Erythroblast (primary cell): ENCODE data around the gene CEP104.

ENCODE experiments used
- DNase-seq, 2 experiments: peaks; one replicate each; lab custom pipeline; 2025; lab: John Stamatoyannopoulos, UW
- GATA1 ChIP-seq: IDR thresholded peaks from 2 replicates; pipeline ENCODE4 v1.6.1; 2011; ENCODE audit warnings: low read depth, mild to moderate bottlenecking, control low read depth, low read length, moderate library complexity
- POLR2A ChIP-seq: IDR thresholded peaks from 2 replicates; pipeline ENCODE4 v1.6.1; 2011; ENCODE audit warnings: mild to moderate bottlenecking, low read length

CEP104 gene

DNA sequence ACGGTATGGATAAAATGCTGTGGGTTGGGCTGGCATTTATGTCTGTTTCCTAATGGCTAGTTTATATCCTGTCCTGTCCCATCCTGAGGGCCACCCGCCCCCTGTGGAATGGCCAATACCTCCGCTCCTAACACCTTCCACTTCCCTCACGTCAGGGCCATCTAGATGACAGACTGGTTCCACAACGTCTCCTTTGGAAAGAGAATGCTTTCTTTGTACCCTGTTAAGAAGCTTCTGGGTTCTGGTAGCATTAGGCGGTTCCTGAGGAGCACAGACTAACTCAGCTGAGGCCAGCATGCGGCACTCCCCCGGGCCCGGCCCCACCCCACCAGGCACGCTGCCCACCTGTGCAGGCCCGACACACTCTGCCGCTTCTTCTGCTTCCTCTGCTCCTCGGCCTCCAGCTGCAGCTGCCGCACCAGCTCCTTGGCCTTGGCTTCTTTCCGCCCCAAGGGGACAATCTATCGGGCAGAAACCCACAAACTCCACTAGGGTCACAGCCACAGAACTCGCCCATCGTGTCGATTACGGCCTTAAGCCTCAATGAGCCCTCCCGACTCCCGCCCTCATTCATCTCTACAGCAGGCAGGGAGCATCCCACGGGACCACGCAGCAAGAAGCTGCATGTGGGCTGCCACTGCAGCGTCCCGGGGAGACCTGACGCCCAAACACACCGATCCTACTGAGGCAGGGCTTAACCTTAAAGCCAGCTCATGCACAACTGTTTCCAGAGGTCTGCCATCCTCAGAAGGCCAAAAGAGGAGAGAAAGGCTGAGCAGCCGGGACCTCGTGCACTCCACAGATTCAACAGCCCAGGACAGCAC is 73.1 kb downstream of the CEP104 start:
- no peak for DNase-seq
- no peak for TF ChIP-seq GATA1
- TF ChIP-seq POLR2A, result no peak

DNA sequence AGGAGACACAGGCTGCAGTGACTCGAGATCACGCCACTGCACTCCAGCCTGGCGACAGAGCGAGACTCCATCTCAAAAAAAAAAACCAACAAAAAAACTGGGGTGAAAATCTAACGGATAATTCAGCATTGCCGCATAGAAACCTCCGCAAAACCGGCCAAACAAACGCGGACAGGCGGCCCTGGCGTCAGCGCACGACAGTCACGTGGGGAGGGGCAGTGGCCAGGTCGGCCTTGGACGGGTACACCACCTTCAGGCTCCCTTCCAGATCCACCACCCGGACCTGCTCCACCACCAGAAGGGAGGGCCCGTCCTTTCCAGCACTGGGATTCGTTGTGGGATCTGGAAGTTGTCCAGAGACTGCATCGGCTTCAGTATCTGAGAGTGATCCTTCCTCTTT is 76.1 kb downstream of the CEP104 start:
- DNase-seq, result no peak
- TF ChIP-seq GATA1, result no peak
- no peak for TF ChIP-seq POLR2A

DNA sequence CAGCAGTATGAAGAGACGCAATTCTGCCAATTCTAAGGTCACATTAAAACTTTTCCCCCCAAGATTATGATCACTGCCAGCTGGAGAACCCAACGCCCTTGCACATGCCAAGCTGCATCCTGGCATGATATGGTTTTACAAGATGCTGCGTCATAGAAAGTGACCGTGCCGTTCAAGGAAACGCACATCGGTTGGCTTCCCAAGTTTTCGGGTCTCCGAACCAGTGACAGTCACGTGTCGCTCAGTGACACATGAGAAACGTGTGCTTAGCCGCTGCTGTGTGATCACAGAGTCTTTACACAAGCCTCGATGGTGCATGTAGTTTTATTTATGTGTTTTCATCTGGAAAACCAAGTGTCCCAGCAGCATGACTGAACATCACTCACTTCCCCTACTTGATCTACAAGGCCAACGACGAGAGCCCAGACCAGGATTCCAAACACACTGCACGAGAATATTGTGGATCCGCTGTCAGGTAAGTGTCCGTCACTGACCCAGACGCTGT is 77.0 kb downstream of the CEP104 start:
- TF ChIP-seq POLR2A (peak; percentile 56), GATA1 (no peak)
- no peak for DNase-seq

DNA sequence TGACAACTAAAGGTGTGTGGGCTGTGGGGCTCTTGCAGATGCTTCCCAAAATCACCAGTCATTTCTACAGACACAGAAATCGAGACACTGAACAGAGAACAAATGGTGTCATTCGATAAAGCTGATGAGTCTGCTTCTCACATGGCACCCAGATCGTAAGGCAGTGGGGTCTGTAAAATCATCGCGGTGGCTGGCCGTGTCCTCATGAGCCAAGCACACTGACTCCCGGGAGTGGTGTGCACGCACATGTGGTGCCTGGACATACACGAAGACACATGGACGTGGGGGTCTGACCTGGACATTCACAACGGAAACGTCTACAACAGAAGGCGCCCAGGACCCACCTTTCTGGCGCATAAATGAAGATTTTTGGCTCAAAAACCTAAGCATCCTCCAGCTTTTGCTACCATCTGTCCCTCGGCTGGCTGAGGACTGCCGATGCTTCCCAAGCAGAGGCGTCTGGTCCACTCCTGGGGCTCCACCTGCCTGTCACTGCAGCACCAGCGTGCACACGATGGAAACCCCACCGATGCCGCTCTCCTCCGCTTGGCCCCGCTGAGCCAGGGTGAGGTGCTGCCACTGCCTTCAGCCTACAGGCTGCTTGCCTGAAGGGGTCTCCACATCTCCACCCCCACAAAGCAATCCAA is 77.6 kb downstream of the CEP104 start:
- peak in 1 of 2 experiments; percentile 33 for DNase-seq
- TF ChIP-seq GATA1 (no peak), POLR2A (no peak)

DNA sequence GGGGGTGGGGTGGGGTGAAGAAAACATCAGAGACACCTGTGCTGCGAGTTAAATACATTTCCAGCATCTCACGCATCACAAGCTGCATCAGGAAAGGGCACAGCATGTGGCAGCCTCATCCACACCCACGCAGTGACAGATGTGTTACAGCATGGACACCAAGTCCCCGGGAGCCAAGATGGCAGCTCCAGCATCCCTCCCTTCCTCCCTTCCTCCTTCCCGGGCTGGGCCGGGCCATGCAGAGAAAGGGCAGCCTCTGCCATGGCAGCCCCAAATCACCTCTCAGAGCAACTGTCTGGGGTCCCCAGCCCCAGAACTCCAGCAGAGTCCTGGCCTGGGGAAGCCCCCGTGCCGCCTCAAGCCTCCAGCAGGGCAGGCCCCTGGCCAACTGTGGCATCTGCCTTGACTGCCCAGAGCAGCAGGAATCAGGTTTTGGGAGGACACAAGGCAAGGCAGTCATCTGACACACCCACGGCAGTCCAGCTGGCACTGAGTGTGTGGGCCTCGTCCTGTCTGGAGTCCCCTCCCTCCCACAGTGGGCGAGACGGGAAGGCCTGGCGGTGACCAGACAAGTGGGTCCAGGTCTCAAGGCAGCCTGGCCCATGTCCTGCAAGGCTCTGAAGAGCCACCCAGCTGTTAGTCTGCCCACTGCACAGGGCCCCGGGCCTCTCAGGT is 78.3 kb downstream of the CEP104 start:
- TF ChIP-seq POLR2A, result peak; percentile 58
- TF ChIP-seq GATA1, result no peak
- DNase-seq, result no peak

DNA sequence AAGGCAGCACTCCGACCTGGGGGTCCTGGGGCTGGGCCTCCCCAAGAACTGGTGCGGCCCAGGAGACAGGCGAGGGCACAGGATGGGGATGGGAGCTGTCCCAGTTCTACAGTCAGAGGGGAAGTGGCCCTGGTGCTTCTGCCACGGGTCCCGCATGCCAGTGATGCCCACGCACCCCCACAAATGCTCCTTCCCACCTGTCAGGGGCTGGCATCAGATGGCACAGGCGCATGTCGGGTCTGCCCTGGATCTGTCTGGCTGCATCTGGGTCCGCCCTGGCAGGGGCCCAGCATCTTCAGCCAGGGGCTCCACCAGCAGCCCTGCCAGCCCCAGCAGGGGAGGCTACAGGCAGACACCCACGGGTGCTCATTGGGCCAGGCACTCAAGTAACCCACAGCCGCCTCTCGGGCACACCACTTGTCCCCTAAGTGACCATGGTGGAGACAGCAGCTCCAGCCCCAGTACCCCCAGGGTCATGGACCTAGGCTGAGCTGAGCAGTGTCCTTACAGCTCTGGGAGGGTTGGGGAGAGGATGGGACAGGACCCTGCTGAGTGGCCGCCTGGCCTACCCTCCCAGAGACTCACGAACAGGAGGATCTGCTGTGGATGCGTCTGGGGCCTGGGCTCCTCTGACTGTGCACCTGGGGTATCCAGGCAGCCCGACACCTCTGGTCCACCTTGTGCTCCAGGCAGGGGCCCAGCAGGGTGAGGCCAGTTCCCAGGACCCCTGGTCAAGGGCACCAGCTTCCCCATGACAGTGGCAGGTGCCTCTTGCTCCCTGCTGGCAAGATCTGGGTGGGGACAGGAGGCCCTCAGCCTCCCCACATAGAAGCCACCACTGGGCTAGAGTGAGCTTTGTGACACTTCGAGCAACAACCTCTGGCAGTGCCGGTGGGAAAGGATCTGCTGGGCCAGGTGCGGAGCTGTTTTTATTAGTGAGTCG is 79.1 kb downstream of the CEP104 start:
- TF ChIP-seq POLR2A (peak; percentile 75), GATA1 (no peak)
- no peak for DNase-seq

DNA sequence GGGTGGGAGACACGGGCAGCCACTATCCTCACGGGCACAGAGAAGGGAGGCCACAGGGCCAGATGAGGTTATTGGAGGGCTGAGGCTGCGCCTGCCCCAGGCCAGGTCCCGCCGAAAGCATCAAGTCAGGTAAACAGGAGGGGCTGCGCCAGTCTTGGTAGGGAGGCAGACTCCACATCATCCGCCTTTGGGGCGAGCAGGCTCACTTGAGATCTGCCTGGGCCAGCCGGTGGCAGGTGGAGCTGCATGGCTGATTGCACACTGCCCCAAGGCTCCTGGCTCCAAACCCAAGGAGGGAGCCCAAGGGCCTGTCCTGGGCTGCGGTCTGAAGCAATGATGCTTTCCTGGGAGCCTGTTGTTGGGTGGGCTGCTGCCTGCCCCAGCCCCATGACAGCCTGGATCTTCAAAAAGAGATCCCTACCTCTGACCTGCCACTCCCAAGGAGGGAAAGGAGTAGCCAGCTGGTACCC is 79.9 kb downstream of the CEP104 start:
- TF ChIP-seq GATA1 (no peak), POLR2A (peak; percentile 41)
- DNase-seq, result peak; percentile 29 to 35

DNA sequence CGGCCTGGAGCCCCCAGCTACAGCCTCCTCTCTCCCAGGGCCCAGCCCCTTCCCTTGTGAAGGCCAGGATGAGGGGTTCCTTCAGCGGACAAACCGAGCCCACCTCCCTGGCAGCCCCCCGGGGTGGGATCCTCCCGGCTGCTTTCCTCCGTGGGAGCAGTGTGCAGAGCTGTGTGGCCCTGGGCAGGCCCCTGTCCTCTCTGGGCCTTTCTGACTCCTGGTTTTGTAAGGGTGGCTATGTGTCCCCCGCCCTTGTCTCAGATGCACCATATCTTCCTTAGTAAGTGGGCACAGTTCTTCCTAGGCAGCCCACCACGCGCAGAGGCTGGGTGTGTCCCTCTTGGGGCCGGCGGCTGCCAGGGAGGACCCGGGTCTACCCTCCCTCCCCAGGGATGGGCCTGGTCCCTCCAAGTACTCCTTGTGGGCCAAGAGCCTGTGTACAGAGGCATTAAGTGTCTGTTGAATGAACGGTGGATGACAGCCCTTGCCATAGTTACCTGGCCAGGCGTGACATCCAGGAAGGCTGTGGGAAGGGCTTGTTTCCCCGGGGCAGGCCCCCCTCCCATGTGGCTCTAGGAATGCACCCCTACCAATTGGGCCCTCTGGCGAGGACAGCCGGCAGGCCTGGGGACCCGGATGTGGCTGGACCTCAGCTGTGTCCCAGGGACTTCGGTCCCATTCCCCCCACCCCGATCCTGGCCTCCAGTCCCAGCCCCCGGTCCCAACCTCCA is 80.6 kb downstream of the CEP104 start:
- TF ChIP-seq GATA1 (no peak), POLR2A (no peak)

DNA sequence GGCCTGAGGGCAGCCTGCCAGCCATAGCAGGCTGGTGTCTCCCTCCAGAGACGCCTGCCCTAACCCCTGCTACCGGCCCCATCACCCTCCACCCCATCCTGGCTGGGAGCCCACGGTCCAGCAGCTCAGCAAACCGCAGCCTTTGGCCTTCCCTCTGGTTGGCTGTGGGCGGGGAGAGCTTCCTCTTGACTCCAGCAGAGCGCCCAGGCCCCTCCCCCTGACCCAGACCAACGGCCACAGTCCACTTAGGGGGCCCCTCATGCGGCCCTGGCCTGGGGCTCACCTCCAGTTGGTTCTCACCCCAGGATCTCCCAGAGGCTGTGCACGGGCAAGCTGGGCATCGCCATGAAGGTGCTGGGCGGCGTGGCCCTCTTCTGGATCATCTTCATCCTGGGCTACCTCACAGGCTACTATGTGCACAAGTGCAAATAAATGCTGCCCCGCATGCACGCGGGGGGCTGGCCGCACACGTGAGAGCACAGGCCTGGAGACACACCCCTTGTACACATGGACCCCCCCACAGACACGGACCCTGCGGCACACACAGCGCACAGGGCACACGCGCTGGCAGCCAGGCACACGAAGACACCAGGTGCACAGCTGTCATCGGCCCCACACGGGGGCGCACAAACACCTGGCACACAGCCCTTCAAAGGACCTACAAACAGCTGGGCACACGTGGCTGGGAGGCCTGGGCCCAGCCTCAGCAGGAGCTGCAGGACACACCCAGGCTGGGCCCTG is 81.4 kb downstream of the CEP104 start:
- DNase-seq, result peak; percentile 80 to 87
- no peak for TF ChIP-seq GATA1
- peak; percentile 54 for TF ChIP-seq POLR2A

More for the DNA sequence above, 80.6 kb downstream of the CEP104 start:
- peak in 1 of 2 experiments; percentile 47 for DNase-seq

DNA sequence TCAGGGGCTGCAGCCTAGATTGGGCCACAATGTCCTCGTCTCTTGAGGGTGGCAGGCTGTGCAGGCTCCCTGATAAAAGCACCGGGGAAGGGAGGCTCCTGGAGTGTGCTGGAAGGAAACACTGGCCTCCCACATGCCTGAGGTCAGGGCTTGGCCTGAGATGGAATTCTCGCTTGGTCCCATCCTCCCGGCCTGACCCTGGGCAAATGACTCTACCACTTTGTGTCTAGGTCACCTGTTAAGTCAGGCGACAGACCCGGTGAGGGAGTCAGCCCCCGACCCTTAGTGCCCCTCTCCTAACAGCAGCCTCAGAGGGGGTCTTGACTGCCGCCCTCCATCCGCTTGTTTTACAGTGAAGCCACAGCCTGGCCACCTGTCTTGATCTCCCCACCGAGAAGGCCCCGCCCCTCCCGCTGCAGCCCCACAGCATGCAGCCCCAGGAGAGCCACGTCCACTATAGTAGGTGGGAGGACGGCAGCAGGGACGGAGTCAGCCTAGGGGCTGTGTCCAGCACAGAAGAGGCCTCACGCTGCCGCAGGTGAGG is 82.0 kb downstream of the CEP104 start:
- DNase-seq, result peak; percentile 90 to 97
- TF ChIP-seq POLR2A (no peak), GATA1 (peak; percentile 69)

DNA sequence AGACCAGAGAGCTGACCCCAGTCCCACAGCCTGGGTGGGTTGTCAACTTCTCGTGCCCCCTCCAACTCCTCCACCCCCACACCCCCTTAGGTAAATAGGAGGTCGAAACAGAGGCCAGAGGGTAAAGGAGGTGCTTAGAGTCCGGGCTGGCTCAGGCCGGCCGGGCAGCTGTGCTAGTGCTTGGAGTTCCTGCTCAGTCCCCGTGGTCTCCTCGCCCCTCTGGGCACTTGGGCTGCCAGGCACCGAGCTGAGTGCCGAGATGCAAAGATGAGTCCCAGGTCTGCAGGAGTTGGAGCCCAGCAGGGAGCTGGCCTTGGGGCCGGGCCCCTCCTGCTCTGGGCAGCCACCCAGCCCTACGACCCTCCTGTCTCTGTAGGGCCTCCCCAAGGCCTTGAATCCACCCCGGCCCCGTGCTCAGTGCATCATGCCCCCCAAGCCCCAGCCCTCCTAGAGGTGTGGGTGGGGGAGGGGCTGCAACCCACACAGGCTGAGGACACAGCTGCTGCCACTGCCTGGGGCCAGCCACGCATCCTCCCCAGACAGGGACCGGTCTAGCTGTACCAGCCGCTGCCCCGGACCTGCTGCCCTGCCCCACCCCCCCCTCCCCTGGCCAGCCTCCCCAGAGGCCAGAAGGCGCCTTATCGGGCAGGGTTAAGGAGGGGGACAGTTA is 82.6 kb downstream of the CEP104 start:
- TF ChIP-seq GATA1 (no peak), POLR2A (peak; percentile 30)
- no peak for DNase-seq
